Activated naive CD8-positive, alpha-beta T cell treated with anti-CD3 and anti-CD28 coated beads, Interleukin-2, amount 50 U/mL, for 16 hours (primary cell): ENCODE measurements around the gene ANKRD6.

ENCODE experiments used
- DNase-seq: peaks from one replicate; pipeline ENCODE4 v3.0.0-alpha.2; 2020; ENCODE audit warnings: low read depth, low spot score

The ANKRD6 gene

DNA sequence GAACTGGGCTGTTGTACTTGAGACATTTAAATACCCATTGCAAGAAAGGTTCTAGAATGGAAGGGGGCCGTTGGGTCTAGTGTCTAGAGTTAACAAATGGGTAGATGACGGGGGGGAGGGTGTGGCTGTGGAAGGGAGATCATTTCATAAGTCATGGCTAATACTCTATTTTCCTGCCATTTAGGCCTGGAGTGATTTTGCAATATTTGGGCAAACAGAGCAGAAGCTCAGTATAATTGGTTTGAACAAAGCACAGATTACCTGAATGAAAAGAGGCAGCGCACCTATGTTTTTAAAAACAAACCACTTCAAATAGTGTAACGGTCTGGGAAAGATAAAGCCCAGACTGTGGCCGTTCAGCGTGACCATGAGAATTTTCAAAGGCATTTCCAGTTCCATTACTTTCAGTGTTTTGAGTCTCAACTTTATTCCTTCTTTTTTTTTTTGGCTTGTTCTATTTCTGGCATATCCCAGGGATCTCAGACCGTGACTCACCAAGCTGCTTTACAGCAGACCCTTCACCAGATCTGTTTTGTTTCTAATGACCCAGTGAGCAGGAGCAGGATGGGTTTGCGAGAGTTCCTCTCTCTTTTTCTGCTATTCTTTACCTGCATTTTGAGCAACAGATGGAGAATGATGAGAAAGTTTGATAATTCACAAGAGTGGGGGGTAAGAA, 131.9 kb downstream of the ANKRD6 start:
- no peak for DNase-seq

DNA sequence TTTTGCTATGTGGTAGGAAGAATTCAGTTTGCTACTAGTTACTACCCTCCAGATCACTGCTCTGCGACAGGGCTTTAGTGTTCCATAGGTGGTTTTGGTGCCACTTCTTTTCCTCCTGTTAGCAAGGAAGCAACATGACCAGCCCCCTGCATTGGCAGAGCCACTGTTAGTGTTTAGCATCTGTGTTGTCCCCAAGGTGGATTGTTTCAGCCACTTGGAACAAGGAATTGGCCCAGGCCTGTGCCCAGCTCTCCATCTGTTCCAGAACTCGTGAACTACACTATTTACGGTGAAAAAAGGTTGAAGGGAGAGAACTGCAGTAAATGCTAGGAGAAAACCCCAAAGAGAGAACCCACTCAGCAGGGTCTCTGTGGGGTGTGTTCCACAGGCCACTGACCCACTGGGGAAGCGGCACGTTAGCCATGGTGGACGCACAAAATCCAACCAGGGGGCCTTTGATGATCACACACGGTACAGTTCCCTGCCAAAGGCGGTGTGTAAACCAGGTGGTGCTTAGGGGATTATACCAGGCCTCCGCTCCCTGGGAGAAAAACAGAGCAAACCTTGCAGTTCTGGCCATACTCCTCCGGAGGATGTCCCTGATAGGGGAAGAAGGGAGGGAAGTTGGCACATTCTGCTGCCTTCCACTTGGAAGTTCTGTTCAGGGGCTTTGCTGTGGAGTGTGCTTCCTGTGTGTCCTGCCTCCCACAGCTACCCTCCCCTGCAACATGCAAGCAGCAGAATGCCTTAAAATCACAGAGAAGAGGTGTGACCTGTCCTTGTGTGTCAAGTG, 133.3 kb downstream of the ANKRD6 start:
- DNase-seq = no peak

GRCh38 chr6:89566930-89567629, 134.1 kb downstream of the ANKRD6 start:
- no peak for DNase-seq

- no peak for DNase-seq
These were observed 134.9 kb downstream of the ANKRD6 start for GRCh38 chr6:89567630-89568390.

DNA sequence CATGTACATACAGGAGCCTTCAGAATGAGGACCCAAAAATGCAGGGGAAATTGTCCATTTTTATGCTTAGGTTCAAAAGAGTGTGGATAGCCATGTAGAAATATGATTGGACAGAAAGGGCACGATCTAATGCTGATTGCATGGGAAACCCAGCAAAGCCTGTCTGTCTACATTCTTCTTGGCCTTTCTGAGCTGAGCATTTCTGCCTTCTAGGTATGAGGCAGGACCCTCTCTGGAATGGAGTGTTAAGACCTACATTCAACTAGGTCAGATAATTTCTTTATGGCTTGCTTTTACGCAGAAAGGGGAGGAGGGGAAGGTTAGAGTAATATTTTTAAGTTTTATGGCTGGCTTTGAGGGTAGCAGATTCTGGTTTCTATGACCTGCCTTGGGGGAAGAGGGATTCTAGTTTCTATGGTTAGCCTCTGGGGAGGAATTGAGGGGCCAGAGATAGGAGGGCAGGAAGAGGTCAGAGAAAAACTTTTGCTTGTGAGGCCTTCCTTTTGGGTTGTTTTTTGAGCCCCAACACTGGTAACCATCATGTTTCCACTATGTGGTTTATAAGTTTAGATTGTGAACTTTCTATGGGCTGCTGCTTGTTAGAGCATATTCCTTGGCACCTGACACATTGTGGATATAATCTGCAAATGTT, 142.1 kb downstream of the ANKRD6 start:
- DNase-seq = no peak

DNA sequence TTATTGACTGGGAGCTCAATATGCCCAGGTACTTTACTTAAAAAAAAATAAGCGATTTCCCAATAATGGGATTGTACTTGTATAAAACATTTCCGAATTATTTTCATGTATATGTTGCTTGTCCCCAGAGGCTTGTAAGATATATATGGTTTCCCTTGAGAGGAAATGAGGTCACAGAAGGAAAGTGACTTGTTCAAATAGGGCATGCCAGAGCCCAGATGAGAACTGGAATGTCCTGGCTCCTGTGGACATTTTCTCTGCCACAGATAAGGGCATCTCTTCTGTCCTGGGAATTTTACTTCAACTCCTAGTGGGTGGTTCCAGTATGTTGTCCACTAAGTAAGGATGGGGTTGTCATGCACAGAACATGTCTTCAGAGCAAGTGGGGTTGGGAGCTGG, 142.6 kb downstream of the ANKRD6 start:
- no peak for DNase-seq

- DNase-seq = no peak
These were observed 148.2 kb downstream of the ANKRD6 start for GRCh38 chr6:89580997-89581666.

DNA sequence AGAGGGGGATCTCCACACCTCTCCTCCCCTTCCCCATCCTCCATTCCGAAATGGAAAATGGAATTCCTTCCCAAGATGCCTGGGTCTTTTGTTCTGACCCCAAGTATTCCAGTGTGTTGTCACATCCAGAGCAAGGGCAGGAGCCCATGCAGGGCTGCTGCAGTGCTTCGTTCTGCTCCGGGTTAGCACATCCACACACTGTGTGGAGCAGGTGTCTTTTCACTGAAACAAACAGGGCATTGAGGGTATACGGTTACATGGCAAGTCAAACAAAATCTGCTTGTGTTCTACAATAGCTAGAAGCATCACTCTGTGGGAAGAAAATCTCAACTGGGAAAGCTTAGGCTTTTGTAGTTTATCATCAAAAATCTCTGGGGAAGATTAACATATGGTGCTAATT, 148.7 kb downstream of the ANKRD6 start:
- DNase-seq = no peak

- DNase-seq = no peak
These were observed 149.8 kb downstream of the ANKRD6 start for GRCh38 chr6:89582669-89583325.

- no peak for DNase-seq
These were observed 150.6 kb downstream of the ANKRD6 start for GRCh38 chr6:89583559-89583958.

DNA sequence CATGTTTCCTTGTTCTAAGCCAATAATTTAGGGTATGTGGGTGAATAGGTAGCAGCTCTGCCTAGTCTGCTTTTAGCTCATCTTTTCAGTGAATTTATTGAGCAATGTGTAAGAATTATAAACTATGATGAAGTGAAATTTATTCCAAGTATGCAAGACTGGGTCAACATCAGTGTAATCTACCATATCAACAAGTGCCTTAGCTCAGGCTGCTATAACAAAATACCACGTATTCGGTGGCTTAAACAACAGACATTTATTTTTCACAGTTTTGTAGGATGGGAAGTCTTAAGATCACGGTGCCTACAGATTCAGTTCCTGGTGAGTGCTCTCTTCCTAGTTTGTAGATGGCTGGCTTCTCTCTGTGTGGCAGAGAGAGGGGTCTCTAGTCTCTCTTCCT, 151.6 kb downstream of the ANKRD6 start:
- DNase-seq = no peak

- no peak for DNase-seq
These were observed 152.2 kb downstream of the ANKRD6 start for GRCh38 chr6:89585154-89585553.

- DNase-seq = no peak
These were observed 156.5 kb downstream of the ANKRD6 start for GRCh38 chr6:89589297-89590025.

GRCh38 chr6:89590133-89590532, 157.2 kb downstream of the ANKRD6 start:
- DNase-seq = no peak

- DNase-seq = no peak
These were observed 158.8 kb downstream of the ANKRD6 start for GRCh38 chr6:89591745-89592144.

DNA sequence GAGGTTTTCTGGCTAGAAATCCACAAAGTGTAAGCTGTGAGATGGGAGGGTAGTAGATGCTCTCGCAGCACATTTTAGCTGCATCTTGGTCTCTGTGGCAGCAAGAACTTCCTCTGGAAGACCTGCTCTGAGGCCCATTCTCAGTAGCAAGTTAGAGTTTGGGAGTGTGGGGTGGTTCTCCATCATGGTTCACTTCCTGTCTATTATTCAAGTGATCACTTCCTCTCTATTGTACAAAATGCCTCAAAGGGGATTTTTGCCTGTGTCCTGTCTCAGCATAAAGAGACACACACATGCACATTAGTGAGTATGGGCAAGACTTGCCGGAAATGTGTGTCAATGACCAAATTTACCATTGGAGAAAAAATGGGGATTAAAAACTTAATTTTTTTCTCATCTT, 163.1 kb downstream of the ANKRD6 start:
- no peak for DNase-seq

GRCh38 chr6:89596484-89596883, 163.5 kb downstream of the ANKRD6 start:
- no peak for DNase-seq

DNA sequence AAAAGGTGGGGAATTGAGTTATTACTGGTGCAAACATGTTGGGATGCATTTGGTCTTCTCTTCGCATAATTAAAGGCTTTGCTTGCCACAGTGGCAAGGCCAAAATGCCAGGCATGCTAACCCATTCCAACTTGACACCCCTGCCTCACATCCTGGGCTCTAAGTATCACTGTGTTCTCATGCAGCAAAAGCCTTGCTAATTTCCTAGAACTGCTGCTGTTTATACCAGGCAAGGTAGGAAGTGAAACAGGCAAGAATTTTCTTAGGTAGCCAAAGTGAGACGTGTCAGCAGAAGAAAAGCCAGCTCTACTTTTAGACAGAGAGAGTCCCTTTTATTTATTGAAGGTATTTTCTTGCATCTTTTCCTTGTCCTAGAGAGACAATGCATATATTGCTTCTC, 164.4 kb downstream of the ANKRD6 start:
- DNase-seq = no peak

- no peak for DNase-seq
These were observed 165.0 kb downstream of the ANKRD6 start for GRCh38 chr6:89597988-89598387.

GRCh38 chr6:89599727-89600126, 166.8 kb downstream of the ANKRD6 start:
- DNase-seq = no peak
